CD8-positive, alpha-beta memory T cell (primary cell): ENCODE data around the gene RTL10. TPM values are rescaled to one million over a fixed set of nuclear protein-coding genes. Genes with fewer than 3 reads are reported as not detected.

Experiments
- CTCF ChIA-PET: fragments of 350-600 bp; sonication (Branson Sonifier 250); formaldehyde crosslinking; loops from one replicate; lab custom pipeline; 2021; ENCODE audit warnings: antibody characterized with exemption; lab: Charles Lee
- POLR2A ChIA-PET: fragments of 350-600 bp; sonication (Branson Sonifier 250); formaldehyde crosslinking; loops from one replicate; lab custom pipeline; 2021; ENCODE audit warnings: antibody characterized with exemption; lab: Charles Lee
- DNase-seq, 5 donors: peaks; one replicate each; pipeline versions ENCODE4 v3.0.0 to v3.0.0-alpha.2; 2020 to 2022; ENCODE audit warnings: mixed read lengths in 1 of 5
- H3K27ac ChIP-seq: one replicate; pipeline ENCODE4 v1.7.0; 2013; ENCODE audit warnings: low read depth, mild to moderate bottlenecking, low read length, moderate library complexity
- H3K27me3 ChIP-seq: 2 replicates; pipeline ENCODE4 v1.7.0; 2013; ENCODE audit warnings: low read length, mild to moderate bottlenecking; ENCODE audit not compliant: insufficient read depth, poor library complexity, severe bottlenecking
- H3K36me3 ChIP-seq: 2 replicates; pipeline ENCODE4 v1.7.0; 2013; ENCODE audit warnings: mild to moderate bottlenecking, low read length, moderate library complexity; ENCODE audit not compliant: insufficient read depth
- H3K4me1 ChIP-seq: 2 replicates; pipeline ENCODE4 v1.7.0; 2013; ENCODE audit warnings: mild to moderate bottlenecking, low read length, moderate library complexity; ENCODE audit not compliant: insufficient read depth
- H3K4me3 ChIP-seq: 2 replicates; pipeline ENCODE4 v1.7.0; 2013; ENCODE audit warnings: mild to moderate bottlenecking, low read length
- H3K9me3 ChIP-seq: 2 replicates; pipeline ENCODE4 v1.7.0; 2013; ENCODE audit warnings: mild to moderate bottlenecking, low read length
- H3K27ac Mint-ChIP-seq, 8 donors: one replicate each; pipeline ENCODE4 v1.8.0; 2020 to 2021; ENCODE audit warnings: mixed read lengths in 8 of 8, mild to moderate bottlenecking in 6 of 8, inconsistent platforms in 3 of 8, moderate library complexity in 3 of 8
- H3K27me3 Mint-ChIP-seq, 2 donors: one replicate each; pipeline ENCODE4 v1.8.0; 2020 to 2021; ENCODE audit warnings: mixed read lengths in 2 of 2, mild to moderate bottlenecking in 1 of 2, moderate library complexity in 1 of 2
- H3K36me3 Mint-ChIP-seq, 3 donors: one replicate each; pipeline ENCODE4 v1.8.0; 2020 to 2021; ENCODE audit warnings: mixed read lengths in 3 of 3, inconsistent platforms in 1 of 3, mild to moderate bottlenecking in 1 of 3
- H3K4me1 Mint-ChIP-seq, 3 donors: one replicate each; pipeline ENCODE4 v1.8.0; 2020 to 2021; ENCODE audit warnings: mixed read lengths in 3 of 3, inconsistent platforms in 1 of 3, mild to moderate bottlenecking in 1 of 3
- H3K4me3 Mint-ChIP-seq, 7 donors: one replicate each; pipeline ENCODE4 v1.8.0; 2020 to 2021; ENCODE audit warnings: mixed read lengths in 7 of 7, mild to moderate bottlenecking in 6 of 7, moderate library complexity in 4 of 7, inconsistent platforms in 2 of 7
- H3K9me3 Mint-ChIP-seq, 5 donors: one replicate each; pipeline ENCODE4 v1.8.0; 2020 to 2022; ENCODE audit warnings: mixed read lengths in 5 of 5, mild to moderate bottlenecking in 3 of 5, moderate library complexity in 2 of 5, inconsistent platforms in 1 of 5
- polyA plus RNA-seq: library from polyadenylated mRNA; unstranded; fragments of 300-500 nt; fragmentation: Illumina TruSeq; gene quantifications from one replicate; pipeline ENCODE4 v1.2.3, GENCODE V29; 2021
- total RNA-seq, 2 experiments: library from RNA; stranded (reverse); gene quantifications; one replicate each; pipeline ENCODE4 v1.2.3, GENCODE V29; 2021

Gene RTL10
- total and polyA plus RNA-seq, 3 experiments from 2014 or later: 10.8 to 23.2 (median 18.1) TPM

GRCh38 chr22:19868773-19869471 is 14.2 kb upstream of the RTL10 start:
- ChIA-PET POLR2A (no interaction called here), CTCF (no interaction called here)
- no peaks in the 10 kb centered on the region for H3K9me3 Mint-ChIP-seq
- no peaks in the 10 kb centered on the region for H3K27me3 Mint-ChIP-seq
- no peaks in the 10 kb centered on the region for H3K36me3 ChIP-seq
- no peak overlapping the region for H3K4me3 ChIP-seq
- peak in 1 of 5 donors; percentile 43 for DNase-seq
- H3K36me3 Mint-ChIP-seq: no peaks in the 10 kb centered on the region
- no peaks in the 10 kb centered on the region for H3K27me3 ChIP-seq
- H3K27ac ChIP-seq: no peak overlapping the region
- H3K27ac Mint-ChIP-seq: no peak overlapping the region
- no peak overlapping the region for H3K4me3 Mint-ChIP-seq
- H3K4me1 Mint-ChIP-seq: peaks cover 0 to 2% (median 0%) of the 10 kb centered on the region in 3 donors
- no peaks in the 10 kb centered on the region for H3K9me3 ChIP-seq
- peaks cover 2% of the 10 kb centered on the region for H3K4me1 ChIP-seq

- ChIA-PET CTCF (no interaction called here), POLR2A (no interaction called here)
- Histone ChIP-seq H3K4me3 (no peak overlapping the region), H3K27ac (no peak overlapping the region), H3K9me3 (no peaks in the 10 kb centered on the region), H3K36me3 (no peaks in the 10 kb centered on the region), H3K27me3 (no peaks in the 10 kb centered on the region), H3K4me1 (no peaks in the 10 kb centered on the region)
- DNase-seq: no peak
- no peak overlapping the region for H3K4me3 Mint-ChIP-seq
- H3K4me1 Mint-ChIP-seq: peaks cover 0 to 2% (median 0%) of the 10 kb centered on the region in 3 donors
- no peaks in the 10 kb centered on the region for H3K9me3 Mint-ChIP-seq
- peak overlapping the region in 1 of 8 donors; percentile 0 for H3K27ac Mint-ChIP-seq
- no peaks in the 10 kb centered on the region for H3K27me3 Mint-ChIP-seq
- H3K36me3 Mint-ChIP-seq: no peaks in the 10 kb centered on the region
These were observed 13.7 kb upstream of the RTL10 start for GRCh38 chr22:19868333-19868732.

GRCh38 chr22:19867617-19868016 is 12.9 kb upstream of the RTL10 start:
- H3K9me3 ChIP-seq: no peaks in the 10 kb centered on the region
- no peaks in the 10 kb centered on the region for H3K36me3 ChIP-seq
- H3K27me3 ChIP-seq: no peaks in the 10 kb centered on the region
- ChIA-PET POLR2A (no interaction called here), CTCF (no interaction called here)
- Mint-ChIP-seq H3K9me3 (no peaks in the 10 kb centered on the region), H3K4me3 (no peak overlapping the region), H3K27ac (peak overlapping the region in 1 of 8 donors; percentile 65), H3K4me1 (peaks cover 0 to 2% (median 0%) of the 10 kb centered on the region in 3 donors), H3K36me3 (no peaks in the 10 kb centered on the region), H3K27me3 (no peaks in the 10 kb centered on the region)
- peak in 1 of 5 donors; percentile 28 for DNase-seq
- no peak overlapping the region for H3K4me3 ChIP-seq
- no peak overlapping the region for H3K27ac ChIP-seq
- H3K4me1 ChIP-seq: no peaks in the 10 kb centered on the region

GRCh38 chr22:19866665-19867009 is 12.0 kb upstream of the RTL10 start:
- H3K4me3 Mint-ChIP-seq: no peak overlapping the region
- CTCF ChIA-PET: interaction anchor here (0.7 to 1.4 kb wide), 2 partner anchors 18 to 136 kb away, joined by 3 to 4 read pairs; no protein-coding TSS in a partner anchor

GRCh38 chr22:19865141-19865829 is 10.6 kb upstream of the RTL10 start:
- Histone ChIP-seq H3K4me1 (no peaks in the 10 kb centered on the region), H3K27me3 (no peaks in the 10 kb centered on the region), H3K4me3 (no peak overlapping the region), H3K9me3 (no peaks in the 10 kb centered on the region), H3K27ac (no peak overlapping the region), H3K36me3 (no peaks in the 10 kb centered on the region)
- CTCF ChIA-PET: interaction anchor here (0.6 to 1.1 kb wide), 2 partner anchors 135 to 284 kb away, joined by 3 read pairs; no protein-coding TSS in a partner anchor
- POLR2A ChIA-PET: no interaction called here
- Mint-ChIP-seq H3K4me1 (peaks cover 0 to 2% (median 0%) of the 10 kb centered on the region in 3 donors), H3K27me3 (no peaks in the 10 kb centered on the region), H3K27ac (peak overlapping the region in 1 of 8 donors; percentile 13), H3K36me3 (no peaks in the 10 kb centered on the region), H3K4me3 (no peak overlapping the region), H3K9me3 (no peaks in the 10 kb centered on the region)
- DNase-seq: no peak

More at GRCh38 chr22:19866665-19867009, 12.0 kb upstream of the RTL10 start:
- POLR2A ChIA-PET: no interaction called here
- Mint-ChIP-seq H3K27me3 (no peaks in the 10 kb centered on the region), H3K36me3 (no peaks in the 10 kb centered on the region), H3K27ac (no peak overlapping the region), H3K9me3 (no peaks in the 10 kb centered on the region), H3K4me1 (peaks cover 0 to 2% (median 0%) of the 10 kb centered on the region in 3 donors)
- Histone ChIP-seq H3K27me3 (no peaks in the 10 kb centered on the region), H3K27ac (no peak overlapping the region), H3K4me1 (no peaks in the 10 kb centered on the region), H3K4me3 (no peak overlapping the region), H3K9me3 (no peaks in the 10 kb centered on the region), H3K36me3 (no peaks in the 10 kb centered on the region)
- DNase-seq: no peak

GRCh38 chr22:19864538-19865106 is 9.9 kb upstream of the RTL10 start:
- Mint-ChIP-seq H3K27me3 (no peaks in the 10 kb centered on the region), H3K27ac (no peak overlapping the region), H3K9me3 (no peaks in the 10 kb centered on the region), H3K4me1 (peaks cover 0 to 2% (median under 1%) of the 10 kb centered on the region in 3 donors), H3K4me3 (no peak overlapping the region), H3K36me3 (no peaks in the 10 kb centered on the region)
- Histone ChIP-seq H3K4me1 (no peaks in the 10 kb centered on the region), H3K9me3 (no peaks in the 10 kb centered on the region), H3K27me3 (no peaks in the 10 kb centered on the region), H3K4me3 (no peak overlapping the region), H3K27ac (no peak overlapping the region), H3K36me3 (no peaks in the 10 kb centered on the region)
- ChIA-PET POLR2A (no interaction called here), CTCF (interaction anchor here (0.6 to 1.1 kb wide), 2 partner anchors 134 to 284 kb away, joined by 3 read pairs; no protein-coding TSS in a partner anchor)
- DNase-seq: no peak

GRCh38 chr22:19863571-19863970 is 8.9 kb upstream of the RTL10 start:
- no peaks in the 10 kb centered on the region for H3K36me3 ChIP-seq
- no peak for DNase-seq
- H3K4me1 ChIP-seq: no peaks in the 10 kb centered on the region
- H3K27me3 Mint-ChIP-seq: no peaks in the 10 kb centered on the region
- no peaks in the 10 kb centered on the region for H3K36me3 Mint-ChIP-seq
- ChIA-PET CTCF (no interaction called here), POLR2A (no interaction called here)
- H3K27ac Mint-ChIP-seq: peak overlapping the region in 1 of 8 donors; percentile 38
- no peaks in the 10 kb centered on the region for H3K27me3 ChIP-seq
- H3K9me3 ChIP-seq: no peaks in the 10 kb centered on the region
- no peak overlapping the region for H3K4me3 Mint-ChIP-seq
- H3K27ac ChIP-seq: no peak overlapping the region
- H3K4me1 Mint-ChIP-seq: peaks cover 0 to 3% (median 2%) of the 10 kb centered on the region in 3 donors
- H3K4me3 ChIP-seq: no peak overlapping the region
- no peaks in the 10 kb centered on the region for H3K9me3 Mint-ChIP-seq
